HL-60 (cell line): Measurements from ENCODE around the gene GRIA1.

Experiments used
- DNase-seq, 2 experiments: peaks; one replicate each; pipeline ENCODE4 v3.0.0-alpha.2; 2010 to 2020; ENCODE audit warnings: low read depth in 1 of 2, low spot score in 1 of 2
- H3K27ac ChIP-seq: fragments of 250-450 bp; sonication (Bioruptor Pico); replicated peaks from 2 replicates; pipeline ENCODE4 v1.5.1; 2020; ENCODE audit warnings: mild to moderate bottlenecking, moderate library complexity
- H3K27me3 ChIP-seq: fragments of 250-450 bp; sonication (Bioruptor Pico); 2 replicates; pipeline ENCODE4 v1.5.1; 2021; ENCODE audit warnings: mild to moderate bottlenecking, moderate library complexity; ENCODE audit not compliant: insufficient read depth, poor library complexity, severe bottlenecking
- H3K4me3 ChIP-seq: replicated peaks from 2 replicates; pipeline ENCODE4 v1.5.1; 2011; ENCODE audit warnings: mild to moderate bottlenecking, control low read depth, low read length; ENCODE audit not compliant: insufficient read depth
- GABPA ChIP-seq: IDR thresholded peaks from 2 replicates; pipeline ENCODE4 v1.6.1; 2012; ENCODE audit warnings: low read depth
- POLR2AphosphoS5 ChIP-seq: IDR thresholded peaks from 2 replicates; pipeline ENCODE4 v1.6.1; 2012; ENCODE audit warnings: low read depth
- SPI1 ChIP-seq: IDR thresholded peaks from 2 replicates; pipeline ENCODE4 v1.6.1; 2012; ENCODE audit warnings: low read depth, mild to moderate bottlenecking, borderline replicate concordance
- TF ChIP-seq, protein P1 (sequence below): IDR thresholded peaks from one replicate; pipeline ENCODE4 v1.5.1; 2011; ENCODE audit warnings: low read length, control low read depth, inconsistent platforms; ENCODE audit not compliant: insufficient read depth
- TF ChIP-seq, protein P2 (sequence below): IDR thresholded peaks from 2 replicates; pipeline ENCODE4 v1.6.1; 2012; ENCODE audit warnings: low read depth; ENCODE audit not compliant: insufficient replicate concordance

Gene GRIA1

DNA sequence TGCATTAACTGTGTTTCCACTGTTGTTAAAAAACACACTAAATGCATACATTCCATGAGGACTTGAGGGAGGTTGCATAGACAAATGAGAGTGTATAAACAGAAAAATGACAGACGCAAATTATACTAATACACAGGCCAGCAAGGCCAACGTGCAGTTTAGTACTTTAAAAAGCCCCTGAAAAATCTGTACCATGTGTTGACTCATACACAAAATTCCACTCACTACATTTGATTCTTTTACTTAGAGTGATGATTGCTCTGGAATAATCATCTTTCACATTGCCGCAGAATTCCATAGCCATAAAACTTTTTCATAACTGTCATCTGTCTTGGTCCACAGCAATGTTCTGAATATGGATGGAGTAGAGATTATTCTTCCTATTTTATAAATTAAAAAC, 332.6 kb downstream of the GRIA1 start:
- Histone ChIP-seq H3K4me3 (no peak overlapping the region), H3K27ac (no peak overlapping the region), H3K27me3 (no peaks in the 10 kb centered on the region)
- no peak for DNase-seq
- TF ChIP-seq, protein P1, sequence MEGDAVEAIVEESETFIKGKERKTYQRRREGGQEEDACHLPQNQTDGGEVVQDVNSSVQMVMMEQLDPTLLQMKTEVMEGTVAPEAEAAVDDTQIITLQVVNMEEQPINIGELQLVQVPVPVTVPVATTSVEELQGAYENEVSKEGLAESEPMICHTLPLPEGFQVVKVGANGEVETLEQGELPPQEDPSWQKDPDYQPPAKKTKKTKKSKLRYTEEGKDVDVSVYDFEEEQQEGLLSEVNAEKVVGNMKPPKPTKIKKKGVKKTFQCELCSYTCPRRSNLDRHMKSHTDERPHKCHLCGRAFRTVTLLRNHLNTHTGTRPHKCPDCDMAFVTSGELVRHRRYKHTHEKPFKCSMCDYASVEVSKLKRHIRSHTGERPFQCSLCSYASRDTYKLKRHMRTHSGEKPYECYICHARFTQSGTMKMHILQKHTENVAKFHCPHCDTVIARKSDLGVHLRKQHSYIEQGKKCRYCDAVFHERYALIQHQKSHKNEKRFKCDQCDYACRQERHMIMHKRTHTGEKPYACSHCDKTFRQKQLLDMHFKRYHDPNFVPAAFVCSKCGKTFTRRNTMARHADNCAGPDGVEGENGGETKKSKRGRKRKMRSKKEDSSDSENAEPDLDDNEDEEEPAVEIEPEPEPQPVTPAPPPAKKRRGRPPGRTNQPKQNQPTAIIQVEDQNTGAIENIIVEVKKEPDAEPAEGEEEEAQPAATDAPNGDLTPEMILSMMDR = no peak
- TF ChIP-seq, protein P2, sequence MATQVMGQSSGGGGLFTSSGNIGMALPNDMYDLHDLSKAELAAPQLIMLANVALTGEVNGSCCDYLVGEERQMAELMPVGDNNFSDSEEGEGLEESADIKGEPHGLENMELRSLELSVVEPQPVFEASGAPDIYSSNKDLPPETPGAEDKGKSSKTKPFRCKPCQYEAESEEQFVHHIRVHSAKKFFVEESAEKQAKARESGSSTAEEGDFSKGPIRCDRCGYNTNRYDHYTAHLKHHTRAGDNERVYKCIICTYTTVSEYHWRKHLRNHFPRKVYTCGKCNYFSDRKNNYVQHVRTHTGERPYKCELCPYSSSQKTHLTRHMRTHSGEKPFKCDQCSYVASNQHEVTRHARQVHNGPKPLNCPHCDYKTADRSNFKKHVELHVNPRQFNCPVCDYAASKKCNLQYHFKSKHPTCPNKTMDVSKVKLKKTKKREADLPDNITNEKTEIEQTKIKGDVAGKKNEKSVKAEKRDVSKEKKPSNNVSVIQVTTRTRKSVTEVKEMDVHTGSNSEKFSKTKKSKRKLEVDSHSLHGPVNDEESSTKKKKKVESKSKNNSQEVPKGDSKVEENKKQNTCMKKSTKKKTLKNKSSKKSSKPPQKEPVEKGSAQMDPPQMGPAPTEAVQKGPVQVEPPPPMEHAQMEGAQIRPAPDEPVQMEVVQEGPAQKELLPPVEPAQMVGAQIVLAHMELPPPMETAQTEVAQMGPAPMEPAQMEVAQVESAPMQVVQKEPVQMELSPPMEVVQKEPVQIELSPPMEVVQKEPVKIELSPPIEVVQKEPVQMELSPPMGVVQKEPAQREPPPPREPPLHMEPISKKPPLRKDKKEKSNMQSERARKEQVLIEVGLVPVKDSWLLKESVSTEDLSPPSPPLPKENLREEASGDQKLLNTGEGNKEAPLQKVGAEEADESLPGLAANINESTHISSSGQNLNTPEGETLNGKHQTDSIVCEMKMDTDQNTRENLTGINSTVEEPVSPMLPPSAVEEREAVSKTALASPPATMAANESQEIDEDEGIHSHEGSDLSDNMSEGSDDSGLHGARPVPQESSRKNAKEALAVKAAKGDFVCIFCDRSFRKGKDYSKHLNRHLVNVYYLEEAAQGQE = no peak
- TF ChIP-seq POLR2AphosphoS5 (no peak), SPI1 (no peak), GABPA (no peak)

DNA sequence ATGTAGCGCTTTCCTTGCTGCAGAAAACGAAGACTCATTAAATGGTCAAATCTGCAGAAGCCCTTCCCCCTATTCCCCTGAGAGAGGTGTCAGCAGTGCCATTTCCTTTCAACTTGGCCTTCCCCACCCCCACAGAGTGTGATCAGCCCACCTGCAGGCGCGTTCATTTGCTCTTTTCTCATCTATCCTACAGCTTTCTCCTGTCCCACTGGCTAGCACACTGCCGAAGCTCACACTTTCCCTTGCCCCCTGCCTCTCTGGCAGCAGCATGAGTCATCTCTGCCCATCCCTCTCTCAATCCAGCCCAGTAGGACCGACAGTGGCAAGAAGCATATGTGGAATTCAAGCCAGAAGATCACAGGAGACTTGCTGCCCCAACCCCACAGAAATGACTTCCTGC, 334.4 kb downstream of the GRIA1 start:
- Histone ChIP-seq H3K27ac (no peak overlapping the region), H3K27me3 (no peaks in the 10 kb centered on the region), H3K4me3 (no peak overlapping the region)
- no peak for TF ChIP-seq SPI1
- no peak for TF ChIP-seq POLR2AphosphoS5
- TF ChIP-seq, protein P2 = no peak
- no peak for TF ChIP-seq GABPA
- TF ChIP-seq, protein P1 = no peak
- no peak for DNase-seq

DNA sequence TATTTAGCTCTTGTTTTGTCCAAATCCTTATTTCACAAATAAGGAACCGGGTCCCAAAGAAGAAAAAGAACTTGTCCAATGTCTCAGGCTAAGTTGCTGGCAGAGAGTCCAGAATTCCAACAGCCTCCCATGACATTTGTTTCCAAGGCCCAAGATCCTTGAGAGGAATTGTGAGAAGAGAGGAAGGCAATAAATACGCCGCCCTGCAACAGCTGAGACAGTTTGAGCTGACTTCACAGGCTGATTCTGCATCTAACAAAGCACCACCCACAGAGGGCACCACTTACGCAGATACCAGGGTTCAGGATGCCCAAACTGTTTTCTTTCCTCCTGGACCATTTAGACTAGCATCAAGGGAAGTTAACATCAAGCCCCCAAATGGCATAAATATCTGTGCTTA, 336.9 kb downstream of the GRIA1 start:
- no peak overlapping the region for H3K27ac ChIP-seq
- H3K27me3 ChIP-seq = no peaks in the 10 kb centered on the region
- no peak for TF ChIP-seq POLR2AphosphoS5
- TF ChIP-seq, protein P1 = no peak
- TF ChIP-seq SPI1 = no peak
- TF ChIP-seq, protein P2 = no peak
- no peak for TF ChIP-seq GABPA
- no peak overlapping the region for H3K4me3 ChIP-seq
- no peak for DNase-seq
